ENCODE data around the gene NLRP1.

Gene NLRP1

GRCh38 chr17:5585287-5585794 is 1.0 kb upstream of the NLRP1 start:
- ChIA-PET CTCF (interaction anchor here (0.8 to 3.2 kb wide), 9 partner anchors 17 to 856 kb away, joined by 3 to 57 read pairs (median 4); partner anchors contain the start of gene AIPL1), POLR2A (interaction anchor here (0.8 to 1.8 kb wide), 2 partner anchors 69 to 85 kb away, joined by 3 to 9 read pairs; a partner anchor contains a TSS)
- TF ChIP-seq, protein P1, sequence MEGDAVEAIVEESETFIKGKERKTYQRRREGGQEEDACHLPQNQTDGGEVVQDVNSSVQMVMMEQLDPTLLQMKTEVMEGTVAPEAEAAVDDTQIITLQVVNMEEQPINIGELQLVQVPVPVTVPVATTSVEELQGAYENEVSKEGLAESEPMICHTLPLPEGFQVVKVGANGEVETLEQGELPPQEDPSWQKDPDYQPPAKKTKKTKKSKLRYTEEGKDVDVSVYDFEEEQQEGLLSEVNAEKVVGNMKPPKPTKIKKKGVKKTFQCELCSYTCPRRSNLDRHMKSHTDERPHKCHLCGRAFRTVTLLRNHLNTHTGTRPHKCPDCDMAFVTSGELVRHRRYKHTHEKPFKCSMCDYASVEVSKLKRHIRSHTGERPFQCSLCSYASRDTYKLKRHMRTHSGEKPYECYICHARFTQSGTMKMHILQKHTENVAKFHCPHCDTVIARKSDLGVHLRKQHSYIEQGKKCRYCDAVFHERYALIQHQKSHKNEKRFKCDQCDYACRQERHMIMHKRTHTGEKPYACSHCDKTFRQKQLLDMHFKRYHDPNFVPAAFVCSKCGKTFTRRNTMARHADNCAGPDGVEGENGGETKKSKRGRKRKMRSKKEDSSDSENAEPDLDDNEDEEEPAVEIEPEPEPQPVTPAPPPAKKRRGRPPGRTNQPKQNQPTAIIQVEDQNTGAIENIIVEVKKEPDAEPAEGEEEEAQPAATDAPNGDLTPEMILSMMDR (IDR thresholded peaks at IDR 0.05; ENCODE audit: insufficient read depth, low read length, missing control alignments), result no peak
- no peak overlapping the region for H3K4me3 ChIP-seq (ENCODE audit: low read depth, low read length)
- DNase-seq (ENCODE audit: low read depth, low spot score), result no peak

- POLR2A ChIA-PET, result interaction anchor here (0.5 to 1.8 kb wide), 3 partner anchors 29 to 1918 kb away, joined by 3 to 9 read pairs (median 3); a partner anchor contains a TSS
- peak overlapping the region; percentile 65 for H3K4me3 ChIP-seq (ENCODE audit: low read depth, low read length)
- CTCF ChIA-PET, result interaction anchor here (1.2 to 3.2 kb wide), 7 partner anchors 122 to 859 kb away, joined by 3 to 57 read pairs (median 4); no protein-coding TSS in a partner anchor
- TF ChIP-seq, protein P1 (IDR thresholded peaks at IDR 0.05; ENCODE audit: insufficient read depth, low read length, missing control alignments), result no peak
- no peak for DNase-seq (ENCODE audit: low read depth, low spot score)
Measured at GRCh38 chr17:5583426-5584382, 605 bp downstream of the NLRP1 start.

GRCh38 chr17:5582209-5583185 is 1.8 kb downstream of the NLRP1 start:
- POLR2A ChIA-PET, result interaction anchor here (0.7 kb wide), 1 partner anchor 16 kb away, joined by 3 read pairs; no protein-coding TSS in a partner anchor
- DNase-seq (ENCODE audit: low read depth, low spot score), result no peak
- CTCF ChIA-PET, result interaction anchor here (0.5 to 1.8 kb wide), 4 partner anchors 831 to 1265 kb away, joined by 3 to 11 read pairs (median 4); no protein-coding TSS in a partner anchor
- H3K4me3 ChIP-seq (ENCODE audit: low read depth, low read length), result no peak overlapping the region; the same call in 1 of the 2 replicates
- TF ChIP-seq, protein P1 (IDR thresholded peaks at IDR 0.05; ENCODE audit: insufficient read depth, low read length, missing control alignments), result no peak

- ChIA-PET POLR2A (interaction anchor here (0.5 to 0.7 kb wide), 2 partner anchors 16 to 855 kb away, joined by 3 to 4 read pairs; no protein-coding TSS in a partner anchor), CTCF (interaction anchor here (0.7 to 1.8 kb wide), 3 partner anchors 12 to 855 kb away, joined by 3 to 11 read pairs (median 3); no protein-coding TSS in a partner anchor)
- no peak for DNase-seq (ENCODE audit: low read depth, low spot score)
- TF ChIP-seq, protein P1 (IDR thresholded peaks at IDR 0.05; ENCODE audit: insufficient read depth, low read length, missing control alignments), result no peak
- H3K4me3 ChIP-seq (ENCODE audit: low read depth, low read length), result no peak overlapping the region
Measured at GRCh38 chr17:5581655-5582054, 2.7 kb downstream of the NLRP1 start.

GRCh38 chr17:5580969-5581368 is 3.3 kb downstream of the NLRP1 start:
- DNase-seq (ENCODE audit: low read depth, low spot score), result no peak
- POLR2A ChIA-PET, result interaction anchor here (0.5 kb wide), 1 partner anchor 856 kb away, joined by 4 read pairs; no protein-coding TSS in a partner anchor
- H3K4me3 ChIP-seq (ENCODE audit: low read depth, low read length), result no peak overlapping the region
- TF ChIP-seq, protein P1 (IDR thresholded peaks at IDR 0.05; ENCODE audit: insufficient read depth, low read length, missing control alignments), result no peak
- CTCF ChIA-PET, result interaction anchor here (0.7 kb wide), 1 partner anchor 11 kb away, joined by 3 read pairs; no protein-coding TSS in a partner anchor

Data from AG04449 (cell line).